Transverse colon (tissue), 4 donors: ENCODE data around the gene STRIT1. TPM values are rescaled to one million over a fixed set of nuclear protein-coding genes. Genes with fewer than 3 reads are reported as not detected.

Source experiments
- DNase-seq: peaks from one replicate; pipeline ENCODE4 v3.0.0-alpha.2; 2019
- H3K27ac ChIP-seq, 4 donors: fragments of 200-600 bp; sonication (generic); 2 replicates each; pipeline ENCODE4 v1.5.1; 2016 to 2018; ENCODE audit warnings: inconsistent platforms in 4 of 4
- H3K27me3 ChIP-seq: fragments of 200-600 bp; sonication (generic); 2 replicates; pipeline ENCODE4 v1.5.1; 2017; ENCODE audit warnings: inconsistent platforms
- H3K36me3 ChIP-seq, 4 donors: fragments of 200-600 bp; sonication (generic); 2 replicates each; pipeline ENCODE4 v1.5.1; 2017 to 2019; ENCODE audit warnings: inconsistent platforms in 4 of 4
- H3K4me1 ChIP-seq, 4 donors: fragments of 200-600 bp; sonication (generic); 2 replicates each; pipeline ENCODE4 v1.5.1; 2017 to 2020; ENCODE audit warnings: inconsistent platforms in 4 of 4
- H3K4me3 ChIP-seq, 4 donors: fragments of 200-600 bp; sonication (generic); 1 replicate in 1 of 4; 2 replicates in 3 of 4; pipeline versions ENCODE4 v1.5.1 to v1.6.1; 2017 to 2019; ENCODE audit warnings: inconsistent platforms in 4 of 4
- H3K9me3 ChIP-seq, 2 donors: fragments of 200-600 bp; sonication (generic); 2 replicates each; pipeline ENCODE4 v1.5.1; 2017 to 2019; ENCODE audit warnings: inconsistent platforms in 2 of 2
- CTCF ChIP-seq, 5 experiments: fragments of 200-600 bp in 3 of 5; fragments of 450-650 bp in 2 of 5; sonication (generic) in 3 of 5; IDR thresholded peaks; 1 replicate in 2 of 5; 2 replicates in 3 of 5; pipeline ENCODE4 v1.5.1; 2016 to 2017; ENCODE audit warnings: antibody characterized with exemption in 5 of 5, inconsistent platforms in 3 of 5, mild to moderate bottlenecking in 2 of 5, moderate library complexity in 1 of 5
- EP300 ChIP-seq: sonication (generic); formaldehyde crosslinking; IDR thresholded peaks from one replicate; pipeline ENCODE4 v1.6.1; 2017; ENCODE audit warnings: antibody characterized with exemption, low read depth
- POLR2A ChIP-seq: fragments of 450-650 bp; IDR thresholded peaks from one replicate; pipeline ENCODE4 v1.6.1; 2016; ENCODE audit warnings: antibody characterized with exemption, mild to moderate bottlenecking, moderate library complexity
- POLR2AphosphoS5 ChIP-seq, 3 donors: sonication (generic); formaldehyde crosslinking; IDR thresholded peaks; one replicate each; pipeline ENCODE4 v1.6.1; 2016; ENCODE audit warnings: antibody characterized with exemption in 3 of 3
- WGBS, 2 donors: methylation state at CpG; one replicate each; pipeline ENCODE4 v1.1.5; 2018; ENCODE audit warnings: low coverage in 1 of 2; 5-methylcytosine and 5-hydroxymethylcytosine counted together
- in situ Hi-C, 4 donors: fragments of 200-750 bp; cut with MboI; loops; one replicate each; pipeline versions ENCODE4 v1.15.0 to v1.15.1; 2017; ENCODE audit warnings: low sequenced_read_pairs in 3 of 4, low pct_ligation_motif_present in 1 of 4, low pct_unique_long_range_greater_than_20kb in 1 of 4
- intact Hi-C: fragments of 100-400 bp; cut with DNase I; formaldehyde crosslinking; loops from one replicate; pipeline ENCODE4 v1.15.1; 2023; ENCODE audit warnings: low total_unique reads
- total RNA-seq, 4 donors: library from RNA; depleted of rRNA; stranded (reverse); fragments of >200 nt; gene quantifications; one replicate each; pipeline ENCODE4 v1.1.0, GENCODE V29; 2016

Gene STRIT1
- total RNA-seq, 4 donors from 2014 or later = 2.5 TPM; not detected in 3

- no peak for DNase-seq
- Histone ChIP-seq H3K4me1 (no peaks in the 10 kb centered on the region), H3K27me3 (no peaks in the 10 kb centered on the region), H3K4me3 (no peak overlapping the region), H3K27ac (no peak overlapping the region), H3K36me3 (no peaks in the 10 kb centered on the region), H3K9me3 (no peaks in the 10 kb centered on the region)
- in situ Hi-C loops = loop anchor here (10.0 to 25.0 kb wide), 3 partner anchors 359 to 567 kb away; no protein-coding TSS in a partner anchor
- TF ChIP-seq POLR2AphosphoS5 (IDR thresholded peaks at IDR 0.05) (no peak), CTCF (IDR thresholded peaks at IDR 0.05) (no peak), EP300 (no peak), POLR2A (no peak)
- 82 to 92% methylated on average over 2 of the region's 2 CpGs for WGBS, 2 donors
- intact Hi-C loops = no loop called here
Measured at GRCh38 chr3:155321418-155321817, 27.9 kb upstream of the STRIT1 start.

GRCh38 chr3:155320934-155321333 is 27.5 kb upstream of the STRIT1 start:
- Histone ChIP-seq H3K4me1 (no peaks in the 10 kb centered on the region), H3K9me3 (no peaks in the 10 kb centered on the region), H3K4me3 (no peak overlapping the region), H3K27me3 (no peaks in the 10 kb centered on the region), H3K27ac (no peak overlapping the region), H3K36me3 (no peaks in the 10 kb centered on the region)
- no peak for TF ChIP-seq POLR2AphosphoS5 (IDR thresholded peaks at IDR 0.05)
- no peak for TF ChIP-seq CTCF (IDR thresholded peaks at IDR 0.05)
- in situ Hi-C loops (loop anchor here (10.0 to 25.0 kb wide), 3 partner anchors 359 to 566 kb away; no protein-coding TSS in a partner anchor), intact Hi-C loops (no loop called here)
- no peak for DNase-seq

GRCh38 chr3:155318740-155319139 is 25.3 kb upstream of the STRIT1 start:
- Histone ChIP-seq H3K36me3 (no peaks in the 10 kb centered on the region), H3K4me3 (no peak overlapping the region), H3K4me1 (no peaks in the 10 kb centered on the region), H3K27ac (no peak overlapping the region), H3K27me3 (no peaks in the 10 kb centered on the region), H3K9me3 (no peaks in the 10 kb centered on the region)
- 75 to 89% methylated on average over 2 of the region's 2 CpGs for WGBS, 2 donors
- no peak for DNase-seq
- intact Hi-C loops = no loop called here
- in situ Hi-C loops = loop anchor here in 3 of 4 donors (25.0 kb wide), 2 partner anchors 356 to 556 kb away; no protein-coding TSS in a partner anchor
- TF ChIP-seq CTCF (IDR thresholded peaks at IDR 0.05) (no peak), POLR2A (no peak)

GRCh38 chr3:155317211-155317610 is 23.7 kb upstream of the STRIT1 start:
- 61 to 74% methylated on average over 1 of the region's 1 CpG for WGBS, 2 donors
- Histone ChIP-seq H3K27ac (no peak overlapping the region), H3K4me1 (no peaks in the 10 kb centered on the region), H3K36me3 (no peaks in the 10 kb centered on the region), H3K9me3 (no peaks in the 10 kb centered on the region), H3K27me3 (no peaks in the 10 kb centered on the region), H3K4me3 (no peak overlapping the region)
- DNase-seq = no peak
- intact Hi-C loops (no loop called here), in situ Hi-C loops (loop anchor here in 3 of 4 donors (25.0 kb wide), 2 partner anchors 355 to 555 kb away; no protein-coding TSS in a partner anchor)
- TF ChIP-seq POLR2A (no peak), EP300 (no peak), POLR2AphosphoS5 (IDR thresholded peaks at IDR 0.05) (no peak), CTCF (IDR thresholded peaks at IDR 0.05) (no peak)
